NCI-H187 treated with DMSO at 0.1 percent for 48 hours (cell line): ENCODE results near the gene HMGN1.

Experiments used
- DNase-seq: peaks from one replicate; lab custom pipeline; 2025; lab: John Stamatoyannopoulos, UW

HMGN1 gene

GRCh38 chr21:39367783-39368182 is 18.9 kb upstream of the HMGN1 start:
- no peak for DNase-seq

DNA sequence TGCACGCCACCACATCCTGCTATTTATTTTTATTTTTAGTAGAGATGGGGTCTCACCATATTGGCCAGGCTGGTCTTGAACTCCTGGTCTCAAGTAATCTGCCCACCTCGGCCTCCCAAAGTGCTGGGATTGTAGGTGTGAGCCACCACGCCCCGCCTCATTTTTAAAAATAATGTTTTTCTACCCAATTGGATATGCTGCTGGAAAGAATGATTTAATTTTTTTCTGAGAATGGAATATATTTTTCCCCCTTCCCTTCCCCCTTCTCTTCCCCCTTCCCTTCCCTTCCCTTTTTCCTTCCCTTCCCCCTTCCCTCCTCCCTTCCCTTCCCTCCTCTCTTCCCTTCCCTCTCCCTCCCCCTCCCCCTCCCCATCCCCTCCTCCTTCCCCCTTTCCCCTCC is 17.7 kb upstream of the HMGN1 start:
- DNase-seq: no peak

DNA sequence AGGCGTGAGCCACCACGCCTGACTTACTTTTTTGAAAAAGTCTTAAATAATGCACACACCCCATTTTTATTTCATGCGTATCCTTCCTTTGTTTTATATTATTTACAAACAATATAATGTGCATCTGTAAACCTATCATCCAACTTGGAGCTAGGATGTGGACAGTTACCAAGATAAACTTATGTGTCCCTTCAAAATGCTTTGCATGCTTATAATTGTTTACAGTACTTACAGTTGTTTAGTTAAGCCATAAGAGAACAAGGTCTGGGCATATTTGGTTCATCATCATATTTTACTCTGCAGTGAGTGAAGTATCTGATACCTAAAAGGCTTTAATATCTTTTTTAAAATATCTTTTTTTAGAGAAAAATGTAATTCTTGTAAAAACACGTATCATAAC is 16.1 kb upstream of the HMGN1 start:
- no peak for DNase-seq

- DNase-seq: no peak
Measured at GRCh38 chr21:39363607-39364555, 15.0 kb upstream of the HMGN1 start.

DNA sequence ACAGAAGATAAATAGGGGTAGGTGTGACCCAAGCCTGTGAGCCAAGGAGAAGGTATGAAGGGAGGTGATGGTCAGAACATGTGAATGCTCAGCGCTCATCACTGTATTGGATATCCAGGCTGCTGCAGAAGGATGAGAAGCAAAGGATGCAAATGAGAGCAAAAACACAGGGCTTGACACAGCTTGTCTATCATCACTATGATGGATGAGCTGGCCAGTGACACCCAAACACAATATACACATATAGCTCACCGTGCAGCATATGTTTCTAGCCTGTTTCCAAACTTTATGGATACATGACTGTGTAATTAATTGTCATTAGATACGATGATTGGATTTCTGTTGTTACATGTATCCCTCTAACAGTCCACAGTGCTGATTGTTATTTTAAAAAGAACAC is 13.8 kb upstream of the HMGN1 start:
- no peak for DNase-seq

GRCh38 chr21:39359382-39359781 is 10.5 kb upstream of the HMGN1 start:
- no peak for DNase-seq

- no peak for DNase-seq
Measured at GRCh38 chr21:39353295-39353694, 4.4 kb upstream of the HMGN1 start.

- DNase-seq: no peak
Measured at GRCh38 chr21:39350094-39351005, 1.5 kb upstream of the HMGN1 start.

- DNase-seq: peak; percentile 89
Measured at GRCh38 chr21:39349211-39350093, 564 bp upstream of the HMGN1 start.

DNA sequence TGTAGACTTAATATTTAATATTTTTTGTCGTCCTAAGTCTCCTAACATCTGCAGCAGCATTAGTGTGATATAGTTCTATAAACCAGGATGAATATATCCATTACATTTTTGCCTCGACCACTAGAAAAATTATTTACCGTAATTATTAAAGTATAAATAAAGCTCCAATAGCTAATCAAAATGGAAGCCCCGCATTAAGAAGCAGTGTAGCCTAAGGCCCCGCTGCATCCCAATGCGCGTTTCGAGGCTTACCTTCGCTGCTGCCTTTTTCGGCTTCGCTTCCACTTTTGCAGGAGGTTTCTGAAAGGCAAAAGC is 891 bp downstream of the HMGN1 start:
- no peak for DNase-seq

DNA sequence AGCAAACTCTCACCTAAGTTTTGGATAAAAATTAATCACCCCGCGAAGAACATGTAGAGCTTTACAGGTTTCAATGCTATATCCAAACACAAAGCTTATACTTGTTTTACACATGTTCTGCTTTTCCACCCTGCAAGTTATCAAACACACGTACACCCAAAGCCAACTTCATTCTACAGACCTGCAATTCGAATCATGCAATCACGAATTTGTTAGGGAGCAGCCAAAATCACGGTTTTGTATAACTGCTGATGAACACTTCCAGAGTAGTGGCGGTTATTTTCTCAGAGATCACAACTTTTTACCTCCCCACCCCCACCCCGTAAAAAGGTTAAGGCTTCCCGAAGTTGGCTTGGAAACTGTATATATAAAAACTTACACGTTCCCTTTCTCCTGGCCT is 1.4 kb downstream of the HMGN1 start:
- no peak for DNase-seq

DNA sequence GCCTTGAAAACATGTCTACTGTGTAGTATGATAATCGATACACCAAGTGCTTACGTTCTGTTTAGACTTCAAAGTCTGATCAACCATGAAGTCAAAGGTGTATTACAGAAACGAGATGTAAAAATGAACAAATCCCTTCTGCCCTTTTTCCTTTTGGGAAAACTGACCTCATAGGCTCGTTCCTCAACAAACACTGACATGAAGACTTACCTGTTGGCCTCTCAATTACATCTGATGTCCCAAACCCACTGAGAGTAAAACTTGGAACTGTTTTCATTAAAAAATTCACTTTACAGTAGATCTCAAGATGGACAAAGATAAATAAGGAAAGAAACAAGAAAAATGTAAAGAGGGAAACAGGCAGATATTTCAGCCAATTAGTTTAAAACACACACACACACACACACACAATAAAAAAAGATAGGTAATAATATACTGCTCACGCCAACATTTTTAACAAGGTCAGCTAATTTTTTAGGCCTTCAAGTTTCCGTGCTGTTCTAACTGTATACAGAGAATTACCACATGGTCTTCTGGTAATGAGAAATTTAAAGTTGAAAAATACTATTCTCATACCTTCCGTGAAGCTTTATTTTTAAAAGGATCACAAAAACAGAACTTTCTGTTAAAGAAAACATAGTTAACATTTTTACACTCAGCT is 2.1 kb downstream of the HMGN1 start:
- no peak for DNase-seq

GRCh38 chr21:39346206-39346605 is 2.7 kb downstream of the HMGN1 start:
- no peak for DNase-seq

DNA sequence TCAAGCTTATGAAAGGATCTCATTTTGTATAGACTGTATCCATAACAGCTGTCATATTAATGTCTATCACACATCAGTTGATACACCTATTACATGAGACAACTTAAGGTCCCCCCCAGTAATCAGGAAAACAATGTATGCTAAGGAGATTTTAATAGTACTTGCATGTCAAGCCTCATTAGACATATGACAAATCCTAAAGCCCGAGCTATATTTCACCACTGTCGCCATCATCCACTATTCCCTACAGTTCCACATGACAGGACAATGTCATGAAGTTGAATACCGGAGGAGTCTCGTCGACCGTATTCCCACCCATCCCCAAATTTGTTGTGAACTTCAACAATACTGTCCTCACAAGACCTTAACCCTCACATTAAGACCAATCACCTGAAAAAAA is 3.4 kb downstream of the HMGN1 start:
- DNase-seq: no peak

GRCh38 chr21:39344848-39345247 is 4.0 kb downstream of the HMGN1 start:
- DNase-seq: no peak

GRCh38 chr21:39341249-39341923 is 7.5 kb downstream of the HMGN1 start:
- DNase-seq: no peak

- no peak for DNase-seq
Measured at GRCh38 chr21:39340687-39341086, 8.2 kb downstream of the HMGN1 start.

DNA sequence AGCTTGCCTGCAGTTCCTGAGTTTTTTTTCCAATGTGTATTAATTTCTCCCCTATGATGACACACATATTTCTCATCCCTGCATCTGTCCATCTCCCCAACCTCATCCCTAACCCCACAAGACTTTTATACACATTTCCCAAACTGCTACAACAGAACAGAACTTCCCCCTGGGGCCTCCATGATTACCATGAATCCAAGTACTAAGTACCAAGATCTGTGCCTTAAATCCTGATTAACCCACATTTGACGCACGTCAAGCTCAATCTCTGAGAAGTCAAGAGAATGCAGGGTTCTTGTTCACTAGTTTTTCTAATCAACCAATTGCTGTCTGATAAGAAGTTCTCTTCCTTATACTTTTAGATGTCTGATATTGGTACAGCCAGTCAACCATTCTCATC is 9.7 kb downstream of the HMGN1 start:
- DNase-seq: no peak

DNA sequence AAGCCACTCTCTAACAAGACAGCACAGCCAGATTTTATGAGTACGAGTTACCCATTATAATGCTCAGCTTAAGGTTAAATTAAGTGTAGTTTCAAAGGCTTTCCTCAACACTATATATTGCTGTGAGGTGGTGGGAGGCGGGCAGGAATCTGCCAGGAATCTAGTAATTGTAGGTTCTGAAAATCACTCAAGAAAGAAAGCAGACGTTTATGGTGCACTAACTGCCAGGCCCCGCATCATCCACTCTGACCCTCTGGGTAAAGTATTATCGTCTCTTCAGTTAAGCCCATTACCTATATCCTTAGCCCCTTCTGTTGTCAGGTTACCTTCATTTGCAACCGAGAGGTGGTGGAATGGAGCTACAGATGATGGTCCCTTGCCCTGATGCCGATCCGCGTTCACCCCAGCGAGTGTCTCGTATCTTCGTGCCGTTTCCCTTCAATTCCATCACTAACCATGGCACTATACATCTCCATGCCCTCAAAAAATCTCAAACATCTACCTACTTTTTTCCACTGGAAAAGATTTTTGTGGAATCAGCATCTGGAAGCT is 12.4 kb downstream of the HMGN1 start:
- no peak for DNase-seq

GRCh38 chr21:39334611-39335010 is 14.3 kb downstream of the HMGN1 start:
- no peak for DNase-seq

DNA sequence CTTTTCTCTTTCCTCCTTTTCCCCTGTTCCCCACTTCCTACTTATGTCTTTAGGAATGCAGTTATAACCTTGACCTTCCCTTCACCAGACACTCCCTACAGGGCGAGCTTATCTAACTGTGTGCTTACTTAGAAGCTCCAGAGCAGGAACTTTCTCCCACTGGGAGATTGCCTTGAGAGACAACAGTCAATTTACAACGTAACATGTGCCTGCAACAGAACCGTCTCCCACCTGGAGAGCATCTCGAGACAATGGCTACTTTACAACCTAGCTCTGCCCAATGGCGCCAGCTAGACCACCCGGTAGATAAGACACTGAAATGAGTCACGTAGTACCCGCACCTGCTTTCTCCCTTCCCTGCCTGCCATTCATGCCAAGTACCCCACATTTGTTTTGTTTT is 16.7 kb downstream of the HMGN1 start:
- DNase-seq: no peak
